Activated CD8-positive, alpha-beta memory T cell treated with anti-CD3 and anti-CD28 coated beads for 24 hours (primary cell): ENCODE data around the gene RAB44.
"Not testable (repeated sequence)": the region's sequence is repeated elsewhere in the genome, so short reads cannot be mapped to it uniquely, and the experiment has no call there.

Experiments used
- DNase-seq: peaks from one replicate; pipeline ENCODE4 v3.0.0-alpha.2; 2020

RAB44 gene

GRCh38 chr6:36714511-36714910 lies 16.9 kb downstream of the RAB44 start:
- no peak for DNase-seq

GRCh38 chr6:36715469-36715868 lies 17.8 kb downstream of the RAB44 start:
- DNase-seq = no peak

GRCh38 chr6:36716476-36717093 lies 19.0 kb downstream of the RAB44 start:
- no peak for DNase-seq

GRCh38 chr6:36717231-36717825 lies 19.7 kb downstream of the RAB44 start:
- DNase-seq = no peak

GRCh38 chr6:36717871-36718540 lies 20.4 kb downstream of the RAB44 start:
- DNase-seq = no peak

GRCh38 chr6:36718560-36718959 lies 20.9 kb downstream of the RAB44 start:
- DNase-seq = no peak

- no peak for DNase-seq
Observed at GRCh38 chr6:36719126-36719525, 21.5 kb downstream of the RAB44 start.

- no peak for DNase-seq
Observed at GRCh38 chr6:36720251-36721141, 22.9 kb downstream of the RAB44 start.

GRCh38 chr6:36721369-36722140 lies 23.9 kb downstream of the RAB44 start:
- no peak for DNase-seq

GRCh38 chr6:36722365-36722764 lies 24.7 kb downstream of the RAB44 start:
- no peak for DNase-seq

- DNase-seq = no peak
Observed at GRCh38 chr6:36722879-36723278, 25.3 kb downstream of the RAB44 start.

GRCh38 chr6:36723992-36724391 lies 26.4 kb downstream of the RAB44 start:
- not testable (repeated sequence) for DNase-seq

GRCh38 chr6:36724514-36725390 lies 27.1 kb downstream of the RAB44 start:
- no peak for DNase-seq

GRCh38 chr6:36725581-36725980 lies 28.0 kb downstream of the RAB44 start:
- no peak for DNase-seq

GRCh38 chr6:36727505-36728021 lies 29.9 kb downstream of the RAB44 start:
- no peak for DNase-seq

GRCh38 chr6:36728289-36729160 lies 30.9 kb downstream of the RAB44 start:
- no peak for DNase-seq

- no peak for DNase-seq
Observed at GRCh38 chr6:36729161-36729524, 31.5 kb downstream of the RAB44 start.

GRCh38 chr6:36730424-36731380 lies 33.1 kb downstream of the RAB44 start:
- no peak for DNase-seq
